Muscle layer of duodenum (tissue), 2 donors: ENCODE measurements around the gene TMEM167B.

Source experiments
- H3K27ac ChIP-seq: one replicate; pipeline ENCODE4 v1.7.0; 2013; ENCODE audit warnings: mild to moderate bottlenecking, low read length
- H3K27me3 ChIP-seq: one replicate; pipeline ENCODE4 v1.7.0; 2013; ENCODE audit warnings: low read depth, mild to moderate bottlenecking, control low read depth, low read length
- H3K36me3 ChIP-seq, 2 donors: one replicate each; pipeline ENCODE4 v1.7.0; 2013; ENCODE audit warnings: low read length in 2 of 2, control low read depth in 1 of 2, mild to moderate bottlenecking in 1 of 2; ENCODE audit not compliant: insufficient read depth in 2 of 2, control insufficient read depth in 1 of 2
- H3K4me1 ChIP-seq, 2 donors: one replicate each; pipeline ENCODE4 v1.7.0; 2013; ENCODE audit warnings: low read length in 2 of 2, mild to moderate bottlenecking in 2 of 2, control low read depth in 1 of 2, moderate library complexity in 1 of 2; ENCODE audit not compliant: insufficient read depth in 2 of 2, control insufficient read depth in 1 of 2
- H3K4me3 ChIP-seq, 2 donors: one replicate each; pipeline ENCODE4 v1.7.0; 2013; ENCODE audit warnings: low read length in 2 of 2, low read depth in 1 of 2, mild to moderate bottlenecking in 1 of 2
- H3K9me3 ChIP-seq, 2 donors: one replicate each; pipeline ENCODE4 v1.7.0; 2013; ENCODE audit warnings: low read length in 2 of 2, control low read depth in 1 of 2, mild to moderate bottlenecking in 1 of 2; ENCODE audit not compliant: control insufficient read depth in 1 of 2
- donor health status: healthy.

Gene TMEM167B

GRCh38 chr1:109116286-109116685 is 25.7 kb downstream of the TMEM167B start:
- Histone ChIP-seq H3K4me3 (peak overlapping the region in 1 of 2 donors; percentile 8), H3K36me3 (no peaks in the 10 kb centered on the region), H3K9me3 (no peaks in the 10 kb centered on the region), H3K27ac (peak overlapping the region; percentile 65), H3K4me1 (peaks cover 5 to 27% of the 10 kb centered on the region in 2 donors), H3K27me3 (peaks cover 13% of the 10 kb centered on the region)

GRCh38 chr1:109118089-109118488 is 27.5 kb downstream of the TMEM167B start:
- Histone ChIP-seq H3K27me3 (peaks cover 13% of the 10 kb centered on the region), H3K9me3 (no peaks in the 10 kb centered on the region), H3K36me3 (no peaks in the 10 kb centered on the region), H3K4me1 (peaks cover 0 to 14% of the 10 kb centered on the region in 2 donors), H3K4me3 (no peak overlapping the region), H3K27ac (no peak overlapping the region)

GRCh38 chr1:109120356-109120755 is 29.8 kb downstream of the TMEM167B start:
- no peak overlapping the region for H3K4me3 ChIP-seq
- H3K9me3 ChIP-seq, result no peaks in the 10 kb centered on the region
- H3K27me3 ChIP-seq, result no peaks in the 10 kb centered on the region
- H3K27ac ChIP-seq, result no peak overlapping the region
- H3K4me1 ChIP-seq, result no peaks in the 10 kb centered on the region
- no peaks in the 10 kb centered on the region for H3K36me3 ChIP-seq

GRCh38 chr1:109131059-109131458 is 40.5 kb downstream of the TMEM167B start:
- Histone ChIP-seq H3K36me3 (no peaks in the 10 kb centered on the region), H3K4me1 (peaks cover 0 to 11% of the 10 kb centered on the region in 2 donors), H3K4me3 (no peak overlapping the region), H3K27ac (no peak overlapping the region), H3K27me3 (no peaks in the 10 kb centered on the region), H3K9me3 (no peaks in the 10 kb centered on the region)

DNA sequence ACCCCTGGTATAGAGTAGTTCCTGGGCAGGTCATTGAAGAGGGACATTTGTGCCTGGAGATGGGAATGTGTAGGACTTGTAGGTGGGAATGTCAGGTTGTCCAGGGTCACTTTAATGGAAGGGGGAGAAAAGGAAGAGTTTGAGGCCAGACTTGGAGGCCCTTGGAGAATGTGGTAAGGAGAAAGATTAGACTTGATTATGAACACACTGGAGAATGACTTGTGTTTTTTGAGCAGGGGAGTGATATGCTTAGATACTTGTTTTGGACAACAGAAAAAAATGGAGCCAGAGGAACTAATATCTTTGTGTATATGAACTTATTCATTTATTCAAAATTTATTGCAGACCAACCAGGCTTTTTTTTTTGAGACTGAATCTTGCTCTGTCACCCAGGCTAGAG is 41.2 kb downstream of the TMEM167B start:
- no peaks in the 10 kb centered on the region for H3K9me3 ChIP-seq
- H3K27me3 ChIP-seq, result no peaks in the 10 kb centered on the region
- no peak overlapping the region for H3K27ac ChIP-seq
- H3K4me1 ChIP-seq, result peaks cover 0 to 11% of the 10 kb centered on the region in 2 donors
- no peaks in the 10 kb centered on the region for H3K36me3 ChIP-seq
- no peak overlapping the region for H3K4me3 ChIP-seq

DNA sequence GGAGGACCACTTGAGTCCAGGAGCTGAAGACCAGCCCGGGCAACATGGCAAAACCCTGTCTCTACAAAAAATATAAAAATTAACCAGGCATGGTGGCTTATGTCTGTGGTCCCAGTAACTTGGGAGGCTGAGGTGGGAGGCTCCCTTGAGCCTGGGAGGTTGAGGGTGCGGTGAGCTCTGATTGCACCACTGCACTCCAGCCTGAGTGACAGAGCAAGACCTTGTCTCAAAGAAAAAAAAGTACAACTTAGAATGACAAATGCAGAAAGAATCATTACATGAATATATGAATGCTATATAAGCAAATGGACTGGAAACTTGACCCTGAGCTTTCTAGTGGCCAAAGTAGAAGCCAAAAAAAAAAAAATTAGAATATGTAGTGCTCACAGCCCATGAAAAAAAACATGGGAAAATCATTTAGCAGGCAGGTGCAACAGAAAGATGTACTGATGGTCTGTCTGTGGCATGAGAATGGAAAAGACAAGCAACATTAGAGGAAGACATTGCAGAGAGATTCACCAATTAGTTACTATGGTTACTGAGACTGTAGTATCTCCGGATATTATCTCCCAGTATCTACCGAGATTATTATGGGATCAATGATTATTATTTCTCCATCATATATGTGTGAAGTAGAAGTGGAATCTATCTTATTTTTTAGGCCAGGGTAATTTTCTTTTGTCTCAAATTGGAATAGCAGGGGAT is 42.6 kb downstream of the TMEM167B start:
- H3K4me1 ChIP-seq, result peaks cover 0 to 11% of the 10 kb centered on the region in 2 donors
- no peak overlapping the region for H3K27ac ChIP-seq

DNA sequence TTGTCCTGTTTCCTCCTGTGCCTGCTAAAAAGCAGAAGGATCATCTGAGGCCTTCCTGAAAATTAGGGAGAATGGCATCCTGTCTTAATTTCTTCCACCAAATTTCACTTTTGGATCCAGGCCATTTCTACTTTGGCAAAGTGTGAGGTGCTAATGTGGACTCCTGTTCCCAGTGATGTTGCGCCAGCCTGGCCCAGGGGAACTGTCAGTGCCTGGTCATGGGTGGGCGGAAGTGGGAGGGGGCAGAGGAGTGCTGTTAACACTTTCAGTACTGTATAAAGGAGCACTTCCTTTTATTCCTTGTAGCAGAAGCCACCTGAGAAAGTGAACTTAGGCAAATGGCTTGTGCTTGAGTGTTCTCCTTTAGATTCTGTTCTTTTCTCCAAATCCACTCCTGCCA is 43.3 kb downstream of the TMEM167B start:
- Histone ChIP-seq H3K36me3 (no peaks in the 10 kb centered on the region), H3K4me1 (peaks cover 0 to 11% of the 10 kb centered on the region in 2 donors), H3K27me3 (no peaks in the 10 kb centered on the region), H3K4me3 (no peak overlapping the region), H3K9me3 (no peaks in the 10 kb centered on the region), H3K27ac (peak overlapping the region; percentile 79)

More for the DNA sequence above, 42.6 kb downstream of the TMEM167B start:
- Histone ChIP-seq H3K9me3 (no peaks in the 10 kb centered on the region), H3K4me3 (no peak overlapping the region), H3K36me3 (no peaks in the 10 kb centered on the region), H3K27me3 (no peaks in the 10 kb centered on the region)

- peak overlapping the region; percentile 79 for H3K27ac ChIP-seq
Observed at GRCh38 chr1:109134423-109134822, 43.9 kb downstream of the TMEM167B start.

GRCh38 chr1:109135940-109136339 is 45.4 kb downstream of the TMEM167B start:
- Histone ChIP-seq H3K27ac (peak overlapping the region; percentile 63), H3K27me3 (no peaks in the 10 kb centered on the region), H3K4me1 (peaks cover 0 to 11% of the 10 kb centered on the region in 2 donors), H3K4me3 (no peak overlapping the region), H3K36me3 (no peaks in the 10 kb centered on the region), H3K9me3 (no peaks in the 10 kb centered on the region)

More at GRCh38 chr1:109134423-109134822, 43.9 kb downstream of the TMEM167B start:
- Histone ChIP-seq H3K27me3 (no peaks in the 10 kb centered on the region), H3K9me3 (no peaks in the 10 kb centered on the region), H3K4me3 (no peak overlapping the region), H3K36me3 (no peaks in the 10 kb centered on the region), H3K4me1 (peaks cover 0 to 11% of the 10 kb centered on the region in 2 donors)

GRCh38 chr1:109136766-109137165 is 46.2 kb downstream of the TMEM167B start:
- H3K9me3 ChIP-seq, result no peaks in the 10 kb centered on the region
- peaks cover 0 to 11% of the 10 kb centered on the region in 2 donors for H3K4me1 ChIP-seq
- H3K27me3 ChIP-seq, result no peaks in the 10 kb centered on the region
- H3K27ac ChIP-seq, result peak overlapping the region; percentile 63
- H3K36me3 ChIP-seq, result no peaks in the 10 kb centered on the region
- H3K4me3 ChIP-seq, result no peak overlapping the region

GRCh38 chr1:109137958-109138357 is 47.4 kb downstream of the TMEM167B start:
- Histone ChIP-seq H3K4me1 (peaks cover 0 to 11% of the 10 kb centered on the region in 2 donors), H3K27me3 (no peaks in the 10 kb centered on the region), H3K9me3 (no peaks in the 10 kb centered on the region), H3K36me3 (no peaks in the 10 kb centered on the region), H3K27ac (peak overlapping the region; percentile 51), H3K4me3 (no peak overlapping the region)

- H3K27me3 ChIP-seq, result no peaks in the 10 kb centered on the region
- peaks cover 0 to 10% of the 10 kb centered on the region in 2 donors for H3K4me1 ChIP-seq
- no peaks in the 10 kb centered on the region for H3K36me3 ChIP-seq
- H3K4me3 ChIP-seq, result no peak overlapping the region
- H3K9me3 ChIP-seq, result no peaks in the 10 kb centered on the region
- peak overlapping the region; percentile 51 for H3K27ac ChIP-seq
Observed at GRCh38 chr1:109138358-109138757, 47.8 kb downstream of the TMEM167B start.
